Fibroblast of mammary gland (primary cell): ENCODE data around the gene NT5E.

Experiments
- DNase-seq: peaks from one replicate; pipeline ENCODE4 v3.0.0-alpha.2; 2010; ENCODE audit warnings: low read depth
- H3K4me3 ChIP-seq: 2 replicates; pipeline ENCODE4 v1.5.1; 2011; ENCODE audit warnings: low read depth, mild to moderate bottlenecking, low read length, moderate library complexity; ENCODE audit not compliant: control insufficient read depth
- TF ChIP-seq, protein P1 (sequence below): conservative IDR thresholded peaks from 2 replicates; pipeline ENCODE4 v1.5.1; 2011; ENCODE audit warnings: low read depth, low read length, inconsistent platforms; ENCODE audit not compliant: control insufficient read depth, insufficient read depth

The NT5E gene

DNA sequence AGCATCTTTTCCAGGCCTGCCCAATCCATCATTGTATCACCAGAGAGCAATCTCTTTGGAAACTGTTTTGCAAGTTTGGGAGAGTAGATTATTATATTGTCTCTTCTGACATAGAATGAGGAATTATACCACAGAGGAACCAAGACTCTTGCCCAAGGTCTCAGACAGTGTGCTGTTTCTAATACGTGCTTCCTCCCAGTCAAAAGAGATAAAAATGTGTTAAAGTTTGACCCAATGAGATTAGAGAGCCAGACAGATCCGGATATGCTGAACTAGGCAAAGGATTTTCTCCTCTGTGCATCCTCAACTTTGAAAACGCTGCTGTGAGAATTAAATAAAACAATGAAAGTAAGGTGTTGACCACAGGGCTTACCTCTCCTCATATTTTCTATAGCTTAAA is 18.6 kb upstream of the NT5E start:
- DNase-seq = no peak
- TF ChIP-seq, protein P1, sequence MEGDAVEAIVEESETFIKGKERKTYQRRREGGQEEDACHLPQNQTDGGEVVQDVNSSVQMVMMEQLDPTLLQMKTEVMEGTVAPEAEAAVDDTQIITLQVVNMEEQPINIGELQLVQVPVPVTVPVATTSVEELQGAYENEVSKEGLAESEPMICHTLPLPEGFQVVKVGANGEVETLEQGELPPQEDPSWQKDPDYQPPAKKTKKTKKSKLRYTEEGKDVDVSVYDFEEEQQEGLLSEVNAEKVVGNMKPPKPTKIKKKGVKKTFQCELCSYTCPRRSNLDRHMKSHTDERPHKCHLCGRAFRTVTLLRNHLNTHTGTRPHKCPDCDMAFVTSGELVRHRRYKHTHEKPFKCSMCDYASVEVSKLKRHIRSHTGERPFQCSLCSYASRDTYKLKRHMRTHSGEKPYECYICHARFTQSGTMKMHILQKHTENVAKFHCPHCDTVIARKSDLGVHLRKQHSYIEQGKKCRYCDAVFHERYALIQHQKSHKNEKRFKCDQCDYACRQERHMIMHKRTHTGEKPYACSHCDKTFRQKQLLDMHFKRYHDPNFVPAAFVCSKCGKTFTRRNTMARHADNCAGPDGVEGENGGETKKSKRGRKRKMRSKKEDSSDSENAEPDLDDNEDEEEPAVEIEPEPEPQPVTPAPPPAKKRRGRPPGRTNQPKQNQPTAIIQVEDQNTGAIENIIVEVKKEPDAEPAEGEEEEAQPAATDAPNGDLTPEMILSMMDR = no peak
- no peak overlapping the region for H3K4me3 ChIP-seq

DNA sequence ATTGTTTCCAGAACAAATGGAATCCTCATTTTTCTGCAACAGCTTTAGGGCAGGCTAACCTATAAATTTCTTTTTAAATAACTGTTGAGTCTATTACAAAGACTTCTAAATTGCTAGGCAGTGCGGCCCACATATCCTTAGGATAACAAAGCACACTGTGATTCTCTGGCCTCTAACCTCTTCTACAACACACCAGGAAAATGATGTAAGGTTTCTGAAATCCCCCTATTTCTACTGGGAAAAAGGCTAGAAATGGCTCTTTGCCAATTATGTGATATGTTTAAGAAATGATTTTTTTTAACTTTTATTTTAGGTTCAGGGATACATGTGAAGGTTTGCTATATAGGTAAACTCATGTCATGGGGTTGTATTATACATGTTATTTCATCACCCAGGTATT is 17.3 kb upstream of the NT5E start:
- no peak overlapping the region for H3K4me3 ChIP-seq
- TF ChIP-seq, protein P1 = no peak
- DNase-seq = no peak

DNA sequence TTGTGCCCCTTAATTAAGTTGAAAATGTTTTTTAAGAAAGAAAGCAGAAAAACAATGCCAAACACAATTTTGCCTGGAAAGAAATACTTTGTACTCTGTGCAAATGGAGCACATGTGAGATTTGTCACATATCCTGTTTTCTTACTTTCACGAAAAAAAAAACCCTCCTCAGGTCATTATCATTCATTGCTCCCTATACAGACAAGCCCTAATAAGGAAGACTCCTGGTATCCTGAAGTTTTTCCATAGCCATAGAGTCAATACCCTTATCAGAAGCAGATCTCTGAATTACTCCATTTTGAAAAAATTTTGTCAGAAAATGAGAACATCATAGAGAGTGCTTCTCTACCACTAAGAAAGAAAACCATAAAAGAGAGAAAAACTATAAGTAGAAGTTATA is 14.0 kb upstream of the NT5E start:
- TF ChIP-seq, protein P1 = no peak
- no peak for DNase-seq
- no peak overlapping the region for H3K4me3 ChIP-seq

DNA sequence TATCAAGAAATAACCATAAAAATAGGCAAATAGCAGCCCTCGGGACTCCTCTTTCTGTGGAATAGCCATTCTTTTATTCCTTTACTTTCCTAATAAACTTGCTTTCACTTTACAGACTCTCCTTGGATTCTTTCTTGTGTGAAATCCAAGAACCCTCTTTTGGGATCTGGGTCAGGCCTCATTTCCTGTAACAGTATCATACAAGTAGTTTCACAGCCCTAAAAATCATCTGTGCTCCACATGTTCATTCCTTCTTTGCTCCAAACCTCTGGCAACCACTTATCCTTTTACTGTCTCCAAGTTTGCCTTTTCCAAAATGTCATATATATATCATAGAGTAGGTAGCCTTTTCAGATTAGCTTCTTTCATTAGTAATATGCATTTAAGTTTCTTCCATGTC is 13.5 kb upstream of the NT5E start:
- DNase-seq = peak; percentile 89
- no peak overlapping the region for H3K4me3 ChIP-seq
- TF ChIP-seq, protein P1 = no peak

DNA sequence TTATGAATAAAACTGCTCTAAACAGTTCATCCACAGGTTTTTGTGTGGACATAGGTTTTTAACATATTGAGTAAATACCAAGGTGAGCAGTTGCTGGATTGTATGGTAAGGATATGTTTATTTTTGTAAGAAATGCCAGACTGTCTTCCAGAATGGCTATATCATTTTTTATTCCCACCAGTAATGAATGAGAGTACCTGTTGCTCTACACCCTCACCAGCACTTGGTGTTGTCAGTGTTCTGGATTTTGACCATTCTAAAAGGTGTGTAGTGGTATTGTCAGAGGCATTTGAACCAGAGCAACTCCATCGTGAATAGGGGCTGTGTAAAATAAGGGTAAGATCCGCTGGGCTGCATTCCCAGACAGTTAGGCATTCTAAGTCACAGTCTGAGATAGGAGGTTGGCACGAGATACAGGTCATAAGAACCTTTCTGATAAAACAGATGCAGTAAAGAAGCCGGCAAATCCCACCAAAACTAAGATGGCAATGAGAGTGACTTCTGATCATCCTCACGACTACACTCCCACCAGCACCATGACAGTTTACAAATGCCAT is 12.9 kb upstream of the NT5E start:
- TF ChIP-seq, protein P1 = no peak
- DNase-seq = no peak
- no peak overlapping the region for H3K4me3 ChIP-seq

DNA sequence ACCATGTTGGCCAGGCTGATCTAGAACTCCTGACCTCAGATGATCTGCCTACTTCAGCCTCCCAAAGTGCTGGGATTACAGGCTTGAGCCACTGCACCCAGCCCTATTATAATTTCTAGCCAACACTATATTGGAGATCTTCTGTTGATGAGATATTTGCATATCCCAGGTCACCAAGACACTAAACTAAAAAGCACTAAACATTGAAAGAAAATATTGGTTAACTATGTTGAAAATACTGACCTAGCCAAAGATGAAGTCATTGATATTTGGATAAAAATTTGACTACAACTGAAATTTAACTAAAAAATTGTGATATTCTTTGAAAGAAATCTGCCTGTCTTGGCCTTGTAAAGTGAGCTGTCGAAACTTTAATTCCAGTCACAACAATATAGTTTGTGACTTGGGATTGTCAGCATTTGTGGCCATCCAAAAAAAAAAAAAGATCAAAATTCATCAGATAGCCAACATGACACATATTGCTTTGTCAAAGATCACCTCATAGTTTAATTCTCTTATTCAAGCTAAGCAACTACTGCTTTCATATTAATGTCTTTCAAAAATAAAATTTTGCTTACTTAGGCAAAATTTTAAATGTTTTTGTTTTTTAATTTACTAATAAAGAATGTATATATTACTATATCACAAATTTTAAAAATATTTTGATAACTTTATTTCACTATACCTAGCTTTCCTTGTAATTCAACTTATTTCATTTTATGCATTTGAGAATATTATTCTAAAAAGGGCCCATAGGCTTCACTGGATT is 6.3 kb upstream of the NT5E start:
- TF ChIP-seq, protein P1 = no peak
- H3K4me3 ChIP-seq = no peak overlapping the region
- DNase-seq = no peak
